OCI-LY7 (cell line): ENCODE data around the gene ZNF837. TPM values are rescaled to one million over a fixed set of nuclear protein-coding genes. Genes with fewer than 3 reads are reported as not detected.

Experiments
- BruUV-seq: library from RNA; stranded (reverse); fragments of 400-500 nt; replicated peaks from 2 replicates; lab custom pipeline; 2021; lab: Mats Ljungman, UMichigan
- CTCF ChIA-PET: fragments of 300-600 bp; sonication (Branson Sonifier 250); formaldehyde crosslinking; loops from one replicate; lab custom pipeline; 2022; ENCODE audit warnings: antibody characterized with exemption; ENCODE audit not compliant: unreplicated experiment; lab: Charles Lee
- POLR2A ChIA-PET: fragments of 300-600 bp; sonication (Branson Sonifier 250); formaldehyde crosslinking; loops from one replicate; lab custom pipeline; 2022; ENCODE audit warnings: antibody characterized with exemption; lab: Charles Lee
- DNase-seq: peaks from one replicate; pipeline ENCODE4 v3.0.0-alpha.2; 2015; ENCODE audit warnings: low spot score
- H2AFZ ChIP-seq: fragments of 200-600 bp; sonication (generic), shearing (Covaris generic); 2 replicates; pipeline ENCODE4 v1.6.1; 2014; ENCODE audit warnings: mild to moderate bottlenecking, antibody characterized with exemption, low read length, moderate library complexity
- H3K27ac ChIP-seq: fragments of 200-600 bp; sonication (generic); 2 replicates; pipeline ENCODE4 v1.5.1; 2014; ENCODE audit warnings: mixed run types, low read depth, mild to moderate bottlenecking, moderate library complexity, low read length, inconsistent platforms; ENCODE audit not compliant: poor library complexity, severe bottlenecking
- H3K36me3 ChIP-seq: fragments of 200-600 bp; sonication (generic); 2 replicates; pipeline ENCODE4 v1.6.1; 2014; ENCODE audit warnings: mild to moderate bottlenecking, antibody characterized with exemption, low read length, moderate library complexity, mixed read lengths; ENCODE audit not compliant: insufficient read depth
- H3K4me1 ChIP-seq: fragments of 200-600 bp; sonication (generic); 2 replicates; pipeline ENCODE4 v1.5.1; 2014; ENCODE audit warnings: mild to moderate bottlenecking, low read length; ENCODE audit not compliant: insufficient read depth, poor library complexity, severe bottlenecking
- H3K4me2 ChIP-seq: fragments of 200-600 bp; sonication (generic); 2 replicates; pipeline ENCODE4 v1.6.1; 2014; ENCODE audit warnings: mild to moderate bottlenecking, low read length
- H3K4me3 ChIP-seq: fragments of 200-600 bp; sonication (generic); 2 replicates; pipeline ENCODE4 v1.5.1; 2014; ENCODE audit warnings: mild to moderate bottlenecking, low read depth, low read length; ENCODE audit not compliant: poor library complexity, severe bottlenecking
- H3K79me2 ChIP-seq: fragments of 200-600 bp; sonication (generic); 2 replicates; pipeline ENCODE4 v1.6.1; 2016; ENCODE audit warnings: low read depth, mild to moderate bottlenecking, low read length, moderate library complexity, mixed read lengths; ENCODE audit not compliant: insufficient read depth
- H3K9me2 ChIP-seq: fragments of 200-600 bp; sonication (generic); 2 replicates; pipeline ENCODE4 v1.6.1; 2016; ENCODE audit warnings: mild to moderate bottlenecking, low read length, mixed read lengths; ENCODE audit not compliant: insufficient read depth
- H3K9me3 ChIP-seq: fragments of 200-600 bp; sonication (generic); 2 replicates; pipeline ENCODE4 v1.6.1; 2014; ENCODE audit warnings: mild to moderate bottlenecking, mixed run types, low read length, mixed read lengths
- H4K20me1 ChIP-seq: fragments of 200-600 bp; sonication (generic); 2 replicates; pipeline ENCODE4 v1.6.1; 2014; ENCODE audit warnings: mild to moderate bottlenecking, antibody characterized with exemption, low read length, moderate library complexity, mixed read lengths; ENCODE audit not compliant: insufficient read depth
- EZH2phosphoT487 ChIP-seq: fragments of 200-600 bp; sonication (generic); IDR thresholded peaks from 2 replicates; pipeline ENCODE4 v1.6.1; 2018; ENCODE audit warnings: low read depth, borderline replicate concordance, mild to moderate bottlenecking, mixed run types, antibody characterized with exemption, low read length, moderate library complexity, mixed read lengths
- intact Hi-C: fragments of 100-400 bp; cut with micrococcal nuclease; formaldehyde crosslinking; loops from one replicate; pipeline ENCODE4 v1.10.0; 2022; ENCODE audit not compliant: unreplicated experiment
- total RNA-seq, 2 experiments: library from RNA; depleted of rRNA in 1 of 2; stranded (reverse); fragments of >200 nt in 1 of 2; shearing (Covaris generic) in 1 of 2; gene quantifications; 2 replicates each; pipeline ENCODE4 v1.2.3, GENCODE V29; 2014 to 2022
- TF ChIP-seq, protein P1 (sequence below): fragments of 200-600 bp; sonication (generic); conservative IDR thresholded peaks from 2 replicates; pipeline ENCODE4 v1.5.1; 2014; ENCODE audit warnings: mild to moderate bottlenecking, antibody characterized with exemption, low read length, moderate library complexity, mixed read lengths

Gene ZNF837
- total RNA-seq, 2 experiments from 2014 or later: 3.0 to 5.8 TPM

DNA sequence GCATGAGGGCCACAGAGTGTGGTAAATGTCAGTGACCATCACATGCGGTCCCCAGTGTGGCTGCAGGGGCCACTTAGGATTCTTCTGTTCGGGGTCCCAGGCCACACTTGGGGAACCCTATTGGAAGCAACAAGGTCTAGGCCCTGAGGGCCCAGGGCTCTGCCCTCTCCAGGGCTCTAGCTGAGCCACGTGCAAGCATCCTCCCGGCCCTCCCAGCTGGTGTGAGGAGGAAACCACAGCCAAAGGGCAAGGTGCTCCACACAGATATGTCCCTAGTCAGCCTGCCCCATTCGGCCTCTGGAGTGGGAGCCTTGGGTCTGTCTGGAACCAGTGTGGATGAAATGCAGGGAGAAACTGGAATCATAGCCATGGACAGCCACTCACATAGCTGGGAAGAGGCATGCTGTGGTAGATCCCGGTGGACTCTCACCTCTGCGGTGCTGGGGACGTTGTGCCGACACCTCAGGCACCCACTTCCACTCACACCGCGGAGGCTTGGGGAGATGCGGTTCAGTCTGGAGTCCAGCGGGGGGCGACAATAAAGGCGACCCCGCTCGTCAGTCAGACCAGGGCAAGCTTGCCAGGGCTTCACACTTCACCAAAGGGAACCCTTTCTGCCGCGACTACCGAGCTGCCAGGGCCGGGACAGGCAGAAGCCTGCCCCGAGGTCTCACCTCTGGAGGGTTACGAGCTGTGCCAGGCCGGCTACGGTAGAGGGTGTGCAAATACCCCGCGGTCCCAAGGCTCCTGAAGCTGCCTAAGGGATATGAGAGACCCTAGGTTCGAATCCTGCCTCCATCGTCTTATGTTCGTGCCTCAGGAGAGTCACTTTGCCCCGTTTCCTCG, 14.0 kb downstream of the ZNF837 start:
- DNase-seq: no peak
- POLR2A ChIA-PET: no interaction called here

GRCh38 chr19:58364146-58364545, 16.7 kb downstream of the ZNF837 start:
- Histone ChIP-seq H3K4me3 (no peak overlapping the region), H3K79me2 (no peaks in the 10 kb centered on the region), H3K36me3 (no peaks in the 10 kb centered on the region), H3K27ac (no peak overlapping the region), H3K9me2 (no peaks in the 10 kb centered on the region), H3K4me1 (peaks cover 18% of the 10 kb centered on the region), H4K20me1 (no peaks in the 10 kb centered on the region), H3K9me3 (no peaks in the 10 kb centered on the region), H3K4me2 (no peak overlapping the region), H2AFZ (0 out of 2 replicates have a peak overlapping the region, but pooled peaks have one; percentile 40)
- intact Hi-C loops: no loop called here
- DNase-seq: peak; percentile 37
- CTCF ChIA-PET: interaction anchor here (0.5 kb wide), 1 partner anchor 106 kb away, joined by 4 read pairs; no protein-coding TSS in a partner anchor
- POLR2A ChIA-PET: interaction anchor here (0.7 to 3.0 kb wide), 3 partner anchors 10 to 17 kb away, joined by 3 to 21 read pairs (median 4); no protein-coding TSS in a partner anchor
- BruUV-seq: no TSS peak
- TF ChIP-seq EZH2phosphoT487: no peak
- TF ChIP-seq, protein P1, sequence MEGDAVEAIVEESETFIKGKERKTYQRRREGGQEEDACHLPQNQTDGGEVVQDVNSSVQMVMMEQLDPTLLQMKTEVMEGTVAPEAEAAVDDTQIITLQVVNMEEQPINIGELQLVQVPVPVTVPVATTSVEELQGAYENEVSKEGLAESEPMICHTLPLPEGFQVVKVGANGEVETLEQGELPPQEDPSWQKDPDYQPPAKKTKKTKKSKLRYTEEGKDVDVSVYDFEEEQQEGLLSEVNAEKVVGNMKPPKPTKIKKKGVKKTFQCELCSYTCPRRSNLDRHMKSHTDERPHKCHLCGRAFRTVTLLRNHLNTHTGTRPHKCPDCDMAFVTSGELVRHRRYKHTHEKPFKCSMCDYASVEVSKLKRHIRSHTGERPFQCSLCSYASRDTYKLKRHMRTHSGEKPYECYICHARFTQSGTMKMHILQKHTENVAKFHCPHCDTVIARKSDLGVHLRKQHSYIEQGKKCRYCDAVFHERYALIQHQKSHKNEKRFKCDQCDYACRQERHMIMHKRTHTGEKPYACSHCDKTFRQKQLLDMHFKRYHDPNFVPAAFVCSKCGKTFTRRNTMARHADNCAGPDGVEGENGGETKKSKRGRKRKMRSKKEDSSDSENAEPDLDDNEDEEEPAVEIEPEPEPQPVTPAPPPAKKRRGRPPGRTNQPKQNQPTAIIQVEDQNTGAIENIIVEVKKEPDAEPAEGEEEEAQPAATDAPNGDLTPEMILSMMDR: no peak

More for the DNA sequence above, 14.0 kb downstream of the ZNF837 start:
- H3K9me3 ChIP-seq: no peaks in the 10 kb centered on the region
- H3K36me3 ChIP-seq: no peaks in the 10 kb centered on the region
- no peak overlapping the region for H3K27ac ChIP-seq
- H2AFZ ChIP-seq: no peak overlapping the region
- no peaks in the 10 kb centered on the region for H4K20me1 ChIP-seq
- TF ChIP-seq, protein P1: peak; percentile 29; the same call in 1 of the 2 replicates
- TF ChIP-seq EZH2phosphoT487: no peak
- H3K9me2 ChIP-seq: no peaks in the 10 kb centered on the region
- H3K4me2 ChIP-seq: no peak overlapping the region
- H3K4me3 ChIP-seq: no peak overlapping the region
- intact Hi-C loops: no loop called here
- H3K4me1 ChIP-seq: peaks cover 11% of the 10 kb centered on the region
- CTCF ChIA-PET: no interaction called here
- H3K79me2 ChIP-seq: no peaks in the 10 kb centered on the region
- BruUV-seq: no TSS peak
